H9 (cell line): ENCODE measurements around the gene SERTAD2. TPM values are rescaled to one million over a fixed set of nuclear protein-coding genes. Genes with fewer than 3 reads are reported as not detected.

Experiments
- DNase-seq: peaks from one replicate; pipeline ENCODE4 v3.0.0-alpha.2; 2017
- H2AFZ ChIP-seq: one replicate; pipeline ENCODE4 v1.6.1; 2013; ENCODE audit warnings: mild to moderate bottlenecking, low read length, control low read depth, moderate library complexity
- H2AK5ac ChIP-seq: 2 replicates; pipeline ENCODE4 v1.6.1; 2013; ENCODE audit warnings: low read length, control low read depth, mixed read lengths; ENCODE audit not compliant: insufficient read length
- H2BK120ac ChIP-seq: one replicate; pipeline ENCODE4 v1.6.1; 2013; ENCODE audit warnings: low read depth, mild to moderate bottlenecking, low read length, control low read depth, inconsistent platforms; ENCODE audit not compliant: poor library complexity, severe bottlenecking
- H2BK12ac ChIP-seq: 2 replicates; pipeline ENCODE4 v1.6.1; 2013; ENCODE audit warnings: low read length, control low read depth, mixed read lengths, low read depth; ENCODE audit not compliant: insufficient read length
- H2BK15ac ChIP-seq: 2 replicates; pipeline ENCODE4 v1.6.1; 2013; ENCODE audit warnings: low read depth, low read length, control low read depth
- H2BK20ac ChIP-seq: one replicate; pipeline ENCODE4 v1.6.1; 2013; ENCODE audit warnings: low read depth, mild to moderate bottlenecking, low read length, control low read depth, inconsistent platforms; ENCODE audit not compliant: poor library complexity, severe bottlenecking
- H2BK5ac ChIP-seq: 2 replicates; pipeline ENCODE4 v1.6.1; 2013; ENCODE audit warnings: low read length, control low read depth, mixed read lengths; ENCODE audit not compliant: insufficient read length
- H3K14ac ChIP-seq: 2 replicates; pipeline ENCODE4 v1.6.1; 2013; ENCODE audit warnings: low read length, control low read depth; ENCODE audit not compliant: insufficient read depth
- H3K18ac ChIP-seq: 2 replicates; pipeline ENCODE4 v1.6.1; 2013; ENCODE audit warnings: low read depth, mild to moderate bottlenecking, mixed read lengths, low read length, control low read depth; ENCODE audit not compliant: insufficient read length
- H3K23ac ChIP-seq: 2 replicates; pipeline ENCODE4 v1.6.1; 2013; ENCODE audit warnings: low read length, control low read depth, mixed read lengths, low read depth; ENCODE audit not compliant: insufficient read length
- H3K23me2 ChIP-seq: 2 replicates; pipeline ENCODE4 v1.6.1; 2013; ENCODE audit warnings: low read depth, mild to moderate bottlenecking, mixed read lengths, low read length, control low read depth; ENCODE audit not compliant: insufficient read length, poor library complexity, severe bottlenecking
- H3K27ac ChIP-seq: 2 replicates; pipeline ENCODE4 v1.5.1; 2013; ENCODE audit warnings: low read length, control low read depth, mixed read lengths, low read depth; ENCODE audit not compliant: insufficient read length
- H3K27me3 ChIP-seq: 2 replicates; pipeline ENCODE4 v1.6.1; 2013; ENCODE audit warnings: low read length, control low read depth, inconsistent platforms; ENCODE audit not compliant: insufficient read depth
- H3K4ac ChIP-seq: 2 replicates; pipeline ENCODE4 v1.6.1; 2013; ENCODE audit warnings: low read depth, mild to moderate bottlenecking, control low read depth, inconsistent platforms, low read length, moderate library complexity
- H3K4me1 ChIP-seq: 2 replicates; pipeline ENCODE4 v1.6.1; 2013; ENCODE audit warnings: low read length, control low read depth, inconsistent platforms; ENCODE audit not compliant: insufficient read depth
- H3K4me2 ChIP-seq: 2 replicates; pipeline ENCODE4 v1.6.1; 2013; ENCODE audit warnings: low read length, control low read depth, mixed read lengths; ENCODE audit not compliant: insufficient read length, insufficient read depth
- H3K56ac ChIP-seq: 2 replicates; pipeline ENCODE4 v1.6.1; 2013; ENCODE audit warnings: low read depth, mild to moderate bottlenecking, mixed read lengths, low read length, control low read depth; ENCODE audit not compliant: insufficient read length
- H3K79me1 ChIP-seq: 2 replicates; pipeline ENCODE4 v1.6.1; 2013; ENCODE audit warnings: low read depth, mild to moderate bottlenecking, moderate library complexity, low read length, control low read depth, inconsistent platforms; ENCODE audit not compliant: insufficient read depth, poor library complexity, severe bottlenecking
- H3K79me2 ChIP-seq: 2 replicates; pipeline ENCODE4 v1.6.1; 2013; ENCODE audit warnings: low read length, control low read depth, inconsistent platforms; ENCODE audit not compliant: insufficient read depth
- H3K9ac ChIP-seq: 2 replicates; pipeline ENCODE4 v1.6.1; 2013; ENCODE audit warnings: low read length, control low read depth, mixed read lengths; ENCODE audit not compliant: insufficient read length; ENCODE audit errors: extremely low read depth
- H3K9me3 ChIP-seq: one replicate; pipeline ENCODE4 v1.6.1; 2013; ENCODE audit warnings: low read depth, low read length, inconsistent platforms; ENCODE audit not compliant: control insufficient read depth
- H3T11ph ChIP-seq: one replicate; pipeline ENCODE4 v1.6.1; 2013; ENCODE audit warnings: mild to moderate bottlenecking, low read length, control low read depth, inconsistent platforms
- H4K20me1 ChIP-seq: one replicate; pipeline ENCODE4 v1.6.1; 2013; ENCODE audit not compliant: control insufficient read depth, insufficient read length, insufficient read depth
- H4K5ac ChIP-seq: 2 replicates; pipeline ENCODE4 v1.6.1; 2013; ENCODE audit warnings: low read depth, mild to moderate bottlenecking, mixed read lengths, low read length, control low read depth; ENCODE audit not compliant: insufficient read length
- H4K8ac ChIP-seq: replicated peaks from 2 replicates; pipeline ENCODE4 v1.6.1; 2013; ENCODE audit warnings: low read length, control low read depth, mixed read lengths, low read depth; ENCODE audit not compliant: insufficient read length
- H4K91ac ChIP-seq: 2 replicates; pipeline ENCODE4 v1.6.1; 2013; ENCODE audit warnings: low read depth, mild to moderate bottlenecking, moderate library complexity, mixed read lengths, low read length, control low read depth; ENCODE audit not compliant: insufficient read length
- H3K27ac Mint-ChIP-seq, 3 experiments: 2 replicates in 2 of 3; 3 replicates in 1 of 3; pipeline ENCODE4 v1.8.0; 2020 to 2021; ENCODE audit warnings: mixed read lengths in 3 of 3, mild to moderate bottlenecking in 1 of 3, moderate library complexity in 1 of 3
- H3K27me3 Mint-ChIP-seq: 2 replicates; pipeline ENCODE4 v1.8.0; 2021; ENCODE audit warnings: low read depth, mild to moderate bottlenecking, moderate library complexity, mixed read lengths
- H3K36me3 Mint-ChIP-seq, 3 experiments: 2 replicates in 2 of 3; 3 replicates in 1 of 3; pipeline ENCODE4 v1.8.0; 2020 to 2021; ENCODE audit warnings: low read depth in 3 of 3, mixed read lengths in 3 of 3; ENCODE audit not compliant: insufficient read depth in 1 of 3
- H3K4me1 Mint-ChIP-seq, 2 experiments: 2 replicates each; pipeline ENCODE4 v1.8.0; 2020; ENCODE audit warnings: mixed read lengths in 2 of 2
- H3K4me3 Mint-ChIP-seq, 2 experiments: 2 replicates in 1 of 2; 3 replicates in 1 of 2; pipeline ENCODE4 v1.8.0; 2020 to 2021; ENCODE audit warnings: mild to moderate bottlenecking in 2 of 2, mixed read lengths in 2 of 2, moderate library complexity in 1 of 2
- H3K9me3 Mint-ChIP-seq, 2 experiments: 2 replicates in 1 of 2; 3 replicates in 1 of 2; pipeline ENCODE4 v1.8.0; 2020; ENCODE audit warnings: mild to moderate bottlenecking in 2 of 2, mixed read lengths in 2 of 2, moderate library complexity in 1 of 2
- CTCF ChIP-seq: fragments of 200-600 bp; sonication (generic); conservative IDR thresholded peaks from 3 replicates; pipeline ENCODE4 v1.8.0; 2021; ENCODE audit warnings: antibody characterized with exemption, mild to moderate bottlenecking
- WGBS: extraction: QIAGEN DNeasy Blood & Tissue Kit; methylation state at CpG from one replicate; pipeline ENCODE4 v1.1.7; 2013; ENCODE audit warnings: missing lambda C conversion rate, low lambda C conversion rate, mixed read lengths; ENCODE audit not compliant: insufficient read length; ENCODE audit errors: extremely low coverage; 5-methylcytosine and 5-hydroxymethylcytosine counted together
- total RNA-seq: library from RNA; stranded (reverse); gene quantifications from 2 replicates; pipeline ENCODE4 v1.2.1, GENCODE V29; 2021

The SERTAD2 gene
- total RNA-seq, 1 experiment from 2014 or later, result 3.5 TPM

GRCh38 chr2:64665709-64666108 is 12.0 kb upstream of the SERTAD2 start:
- Histone ChIP-seq H3K4me1 (no peaks in the 10 kb centered on the region; the same call in 1 of the 2 replicates), H4K91ac (no peak overlapping the region), H3K23ac (no peak overlapping the region), H3K79me1 (no peaks in the 10 kb centered on the region), H3T11ph (no peak overlapping the region), H3K23me2 (no peaks in the 10 kb centered on the region), H2BK20ac (no peak overlapping the region), H2AK5ac (no peak overlapping the region), H4K8ac (no peak overlapping the region), H3K4ac (no peak overlapping the region), H2AFZ (no peak overlapping the region), H3K14ac (no peak overlapping the region), H3K27me3 (no peaks in the 10 kb centered on the region; the same call in 1 of the 2 replicates), H2BK5ac (no peak overlapping the region), H4K20me1 (no peaks in the 10 kb centered on the region), H2BK120ac (no peak overlapping the region), H3K79me2 (no peaks in the 10 kb centered on the region), H3K27ac (no peak overlapping the region), H3K4me2 (no peak overlapping the region), H3K9me3 (no peaks in the 10 kb centered on the region), H2BK15ac (no peak overlapping the region), H2BK12ac (no peak overlapping the region), H4K5ac (no peak overlapping the region), H3K18ac (no peak overlapping the region), H3K9ac (no peak overlapping the region), H3K56ac (no peak overlapping the region)
- no CpG with 5 or more reads among the region's 8 CpGs for WGBS
- Mint-ChIP-seq H3K4me1 (peaks cover 11 to 12% of the 10 kb centered on the region in 2 experiments), H3K4me3 (no peak overlapping the region), H3K27me3 (peaks cover 11% of the 10 kb centered on the region), H3K9me3 (no peaks in the 10 kb centered on the region), H3K27ac (no peak overlapping the region), H3K36me3 (no peaks in the 10 kb centered on the region)
- no peak for DNase-seq
- no peak for TF ChIP-seq CTCF
